Subcutaneous abdominal adipose tissue (tissue), 5 donors: ENCODE data around the gene AFP.
"Not testable (repeated sequence)": the region's sequence is repeated elsewhere in the genome, so short reads cannot be mapped to it uniquely, and the experiment has no call there.

Source experiments
- H3K27ac ChIP-seq: one replicate; pipeline ENCODE4 v1.7.0; 2013; ENCODE audit warnings: low read depth, mild to moderate bottlenecking, inconsistent platforms, low read length, moderate library complexity
- H3K27me3 ChIP-seq, 5 donors: one replicate each; pipeline ENCODE4 v1.7.0; 2013; ENCODE audit warnings: low read length in 5 of 5, inconsistent platforms in 1 of 5; ENCODE audit not compliant: control insufficient read depth in 5 of 5, insufficient read depth in 4 of 5
- H3K36me3 ChIP-seq, 5 donors: one replicate each; pipeline ENCODE4 v1.7.0; 2013; ENCODE audit warnings: low read length in 5 of 5; ENCODE audit not compliant: control insufficient read depth in 5 of 5, insufficient read depth in 5 of 5
- H3K4me1 ChIP-seq, 5 donors: one replicate each; pipeline ENCODE4 v1.7.0; 2013; ENCODE audit warnings: low read length in 5 of 5, mild to moderate bottlenecking in 3 of 5, moderate library complexity in 1 of 5; ENCODE audit not compliant: control insufficient read depth in 5 of 5, insufficient read depth in 5 of 5
- H3K4me3 ChIP-seq, 5 donors: one replicate each; pipeline ENCODE4 v1.7.0; 2013; ENCODE audit warnings: low read length in 5 of 5, low read depth in 1 of 5
- H3K9ac ChIP-seq, 5 donors: one replicate each; pipeline ENCODE4 v1.7.0; 2013; ENCODE audit warnings: low read length in 5 of 5, mild to moderate bottlenecking in 4 of 5, moderate library complexity in 3 of 5
- H3K9me3 ChIP-seq, 5 donors: one replicate each; pipeline ENCODE4 v1.7.0; 2013; ENCODE audit warnings: low read length in 5 of 5; ENCODE audit not compliant: control insufficient read depth in 5 of 5
- donor health status: healthy.
- donor health status: healthy.
- donor health status: healthy.
- donor health status: healthy.
- donor health status: healthy.

AFP gene

DNA sequence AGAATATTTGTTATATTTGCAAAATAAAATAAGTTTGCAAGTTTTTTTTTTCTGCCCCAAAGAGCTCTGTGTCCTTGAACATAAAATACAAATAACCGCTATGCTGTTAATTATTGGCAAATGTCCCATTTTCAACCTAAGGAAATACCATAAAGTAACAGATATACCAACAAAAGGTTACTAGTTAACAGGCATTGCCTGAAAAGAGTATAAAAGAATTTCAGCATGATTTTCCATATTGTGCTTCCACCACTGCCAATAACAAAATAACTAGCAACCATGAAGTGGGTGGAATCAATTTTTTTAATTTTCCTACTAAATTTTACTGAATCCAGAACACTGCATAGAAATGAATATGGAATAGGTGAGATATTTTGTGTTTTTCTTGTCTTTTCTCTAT, at the start of gene AFP:
Gene AFP (plus strand): TSS at position 238 of the 400 bp plus-strand sequence. CDS start 42 bp downstream, at position 280.
- Histone ChIP-seq H3K27me3 (peaks cover 0 to 3% (median 0%) of the 10 kb centered on the region in 5 donors), H3K4me3 (no peak within 1 kb of the TSS), H3K27ac (no peak within 1 kb of the TSS), H3K9ac (no peak within 1 kb of the TSS), H3K9me3 (no peaks in the 10 kb centered on the region), H3K4me1 (no peaks in the 10 kb centered on the region), H3K36me3 (no peaks in the 10 kb centered on the region)

DNA sequence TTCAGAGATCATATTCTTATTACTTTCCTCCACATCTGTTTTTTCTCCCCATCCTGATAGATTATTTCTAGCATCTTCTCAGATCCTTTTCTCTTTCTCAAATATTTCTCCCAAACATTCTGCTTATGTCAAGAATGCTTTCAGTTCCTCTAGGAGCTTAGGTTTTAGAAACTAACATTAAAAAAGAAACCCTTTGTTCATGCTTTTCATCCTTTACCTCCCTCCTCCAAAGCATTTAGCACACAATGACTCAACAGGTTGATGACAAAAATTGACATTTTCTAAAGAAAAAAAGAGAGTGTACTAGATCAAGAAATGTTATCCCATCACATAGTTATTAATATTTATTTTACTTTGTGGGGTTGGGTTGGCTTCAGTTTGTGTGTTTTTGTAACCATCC, 48.5 kb upstream of the AFP start:
- Histone ChIP-seq H3K27me3 (no peaks in the 10 kb centered on the region), H3K9ac (no peak overlapping the region), H3K36me3 (no peaks in the 10 kb centered on the region), H3K9me3 (peaks cover 0 to 4% (median 0%) of the 10 kb centered on the region in 5 donors), H3K4me1 (no peaks in the 10 kb centered on the region), H3K4me3 (no peak overlapping the region), H3K27ac (no peak overlapping the region)

DNA sequence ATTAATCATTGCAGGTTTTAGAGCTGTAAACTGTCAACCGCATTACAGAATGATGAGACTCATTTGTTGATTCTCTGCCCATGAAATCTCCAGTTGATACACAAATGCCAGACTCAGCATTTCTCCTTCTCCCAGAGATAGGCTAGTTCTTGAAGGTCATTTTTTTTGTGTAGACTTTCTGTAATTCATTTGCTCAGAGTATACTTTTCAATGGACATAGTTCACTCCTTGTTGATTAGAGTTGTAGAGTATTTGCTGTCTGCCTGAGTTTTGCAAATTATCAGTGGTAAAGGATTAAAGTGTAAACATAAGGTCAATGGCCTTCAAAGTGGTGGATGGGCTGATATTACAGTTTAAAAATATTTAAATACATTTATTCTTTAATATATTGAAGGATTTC, 47.1 kb upstream of the AFP start:
- no peaks in the 10 kb centered on the region for H3K36me3 ChIP-seq
- H3K4me3 ChIP-seq: no peak overlapping the region
- no peaks in the 10 kb centered on the region for H3K4me1 ChIP-seq
- H3K9me3 ChIP-seq: peaks cover 0 to 4% (median 0%) of the 10 kb centered on the region in 5 donors
- H3K9ac ChIP-seq: no peak overlapping the region
- no peak overlapping the region for H3K27ac ChIP-seq
- no peaks in the 10 kb centered on the region for H3K27me3 ChIP-seq

DNA sequence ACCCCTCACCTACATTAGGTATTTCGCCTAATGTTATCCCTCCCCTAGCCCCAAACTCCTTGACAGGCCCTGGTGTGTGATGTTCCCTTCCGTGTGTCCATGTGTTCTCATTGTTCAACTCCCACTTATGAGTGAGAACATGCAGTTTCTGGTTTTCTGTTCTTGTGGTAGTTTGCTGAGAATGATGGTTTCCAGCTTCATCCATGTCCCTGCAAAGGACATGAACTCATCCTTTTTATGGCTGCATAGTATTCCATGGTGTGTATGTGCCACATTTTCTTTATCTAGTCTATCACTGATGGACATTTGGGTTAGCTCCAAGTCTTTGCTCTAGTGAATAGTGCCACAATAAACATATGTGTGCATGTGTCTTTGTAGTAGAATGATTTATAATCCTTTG, 46.4 kb upstream of the AFP start:
- H3K27me3 ChIP-seq: not testable (repeated sequence)

DNA sequence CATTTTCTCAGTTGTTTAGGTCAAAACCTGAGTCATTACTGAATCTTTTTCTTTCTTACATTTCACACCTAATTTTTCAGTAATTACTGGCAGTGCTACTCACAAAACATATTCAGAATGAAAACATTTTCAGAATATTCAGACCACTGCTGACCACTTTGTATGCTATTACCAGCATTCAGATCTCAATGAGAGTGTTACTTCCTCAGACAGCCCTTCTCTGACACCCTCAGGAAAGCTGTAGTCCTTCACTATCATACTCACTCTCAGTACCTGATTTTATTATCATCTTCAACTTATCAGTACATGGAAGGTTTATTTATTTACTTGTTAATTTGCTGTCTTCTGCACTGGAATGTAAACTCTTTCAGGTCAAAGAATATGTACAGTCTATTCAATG, 44.2 kb upstream of the AFP start:
- no peaks in the 10 kb centered on the region for H3K36me3 ChIP-seq
- no peaks in the 10 kb centered on the region for H3K9me3 ChIP-seq
- no peaks in the 10 kb centered on the region for H3K4me1 ChIP-seq
- no peak overlapping the region for H3K4me3 ChIP-seq
- no peak overlapping the region for H3K9ac ChIP-seq
- H3K27me3 ChIP-seq: no peaks in the 10 kb centered on the region
- no peak overlapping the region for H3K27ac ChIP-seq

More for the DNA sequence above, 46.4 kb upstream of the AFP start:
- not testable (repeated sequence) for H3K27ac ChIP-seq, H3K9ac ChIP-seq, H3K9me3 ChIP-seq, H3K36me3 ChIP-seq, H3K4me1 ChIP-seq, H3K4me3 ChIP-seq

DNA sequence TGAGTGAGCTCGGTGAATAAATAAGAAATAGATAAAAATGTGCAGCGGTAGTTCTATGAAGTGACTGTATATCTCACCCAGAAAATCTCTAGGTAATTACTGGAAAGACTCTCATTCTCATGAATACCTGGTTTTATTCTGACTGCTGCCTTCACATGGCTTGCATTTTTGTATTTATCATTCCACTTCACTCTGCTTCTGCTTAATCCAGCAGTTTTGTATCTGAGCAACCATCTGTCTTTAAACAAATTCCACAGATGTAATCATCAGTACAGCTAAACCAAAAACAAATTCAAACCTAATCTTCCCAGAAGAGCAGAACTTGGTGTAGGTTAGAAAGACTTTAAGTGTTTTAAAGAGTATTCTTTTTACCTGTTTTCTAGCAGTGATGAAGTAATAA, 43.1 kb upstream of the AFP start:
- no peaks in the 10 kb centered on the region for H3K36me3 ChIP-seq
- no peak overlapping the region for H3K9ac ChIP-seq
- H3K4me1 ChIP-seq: no peaks in the 10 kb centered on the region
- H3K9me3 ChIP-seq: no peaks in the 10 kb centered on the region
- H3K27ac ChIP-seq: no peak overlapping the region
- no peak overlapping the region for H3K4me3 ChIP-seq
- H3K27me3 ChIP-seq: no peaks in the 10 kb centered on the region

DNA sequence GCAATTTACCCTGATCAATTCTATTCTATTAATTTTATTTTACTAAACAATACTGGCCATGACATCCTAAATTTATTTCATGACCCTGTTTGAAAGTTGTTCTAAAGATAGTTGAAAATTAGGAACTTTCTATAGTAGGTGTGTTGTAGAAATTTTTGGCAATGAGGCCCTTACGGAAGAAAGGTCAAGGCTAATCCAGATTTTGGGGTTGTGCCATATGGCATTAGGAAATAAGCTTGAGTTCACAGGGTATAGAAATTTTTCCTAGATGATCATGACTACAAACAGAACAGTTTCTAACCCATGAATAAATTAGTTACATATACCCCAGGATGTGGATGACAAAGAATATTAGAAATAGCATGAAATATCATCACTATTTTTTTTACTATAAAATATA, 39.7 kb upstream of the AFP start:
- Histone ChIP-seq H3K9ac (no peak overlapping the region), H3K9me3 (no peaks in the 10 kb centered on the region), H3K4me1 (no peaks in the 10 kb centered on the region), H3K27me3 (no peaks in the 10 kb centered on the region), H3K27ac (no peak overlapping the region), H3K4me3 (no peak overlapping the region), H3K36me3 (no peaks in the 10 kb centered on the region)

DNA sequence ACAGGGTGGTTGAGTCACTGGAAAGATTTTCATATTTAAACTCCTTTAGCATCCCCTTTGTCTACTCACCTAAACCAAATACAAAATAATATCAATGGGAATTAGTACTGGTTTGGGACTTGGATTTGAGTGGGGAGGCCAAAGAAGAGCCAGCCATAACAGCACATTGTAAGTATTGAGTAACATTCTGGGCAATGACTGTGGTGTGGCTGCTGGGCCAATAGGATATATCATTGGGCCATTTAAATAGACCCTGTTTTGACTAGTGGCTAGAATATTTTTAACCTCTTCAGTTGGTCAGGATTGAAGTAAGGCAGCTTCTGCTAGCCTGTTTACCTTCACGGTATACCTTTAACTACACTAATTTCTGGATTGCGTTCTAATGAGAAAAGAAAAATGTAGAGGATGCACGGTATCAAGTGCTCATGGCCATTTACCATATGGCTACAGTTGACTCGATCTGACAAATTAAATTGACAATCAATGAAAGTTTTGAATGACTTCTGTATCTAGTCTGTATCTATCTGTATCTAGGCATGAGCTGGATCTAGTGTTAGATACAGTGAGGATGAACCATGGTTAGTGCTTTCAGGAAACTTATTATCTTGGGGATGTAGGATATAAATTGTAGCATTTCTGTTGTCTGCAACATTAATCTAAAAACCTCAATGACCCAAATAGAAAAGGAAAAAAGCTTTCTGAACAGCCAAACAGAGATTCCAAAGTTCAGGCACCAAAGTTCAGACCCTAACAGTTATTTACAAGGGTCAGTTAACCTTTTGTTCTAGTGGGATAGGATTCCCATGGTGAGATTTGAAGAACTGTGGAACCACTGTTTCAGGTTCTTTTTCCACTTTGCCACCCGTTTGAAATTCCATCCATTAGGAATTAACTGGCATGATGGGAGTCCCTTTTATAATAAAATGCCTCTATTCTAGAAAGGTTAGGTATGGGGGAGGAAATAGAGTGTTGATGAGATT, 38.7 kb upstream of the AFP start:
- Histone ChIP-seq H3K27ac (no peak overlapping the region), H3K4me3 (no peak overlapping the region), H3K9me3 (no peaks in the 10 kb centered on the region), H3K9ac (no peak overlapping the region), H3K4me1 (no peaks in the 10 kb centered on the region), H3K36me3 (no peaks in the 10 kb centered on the region), H3K27me3 (no peaks in the 10 kb centered on the region)

DNA sequence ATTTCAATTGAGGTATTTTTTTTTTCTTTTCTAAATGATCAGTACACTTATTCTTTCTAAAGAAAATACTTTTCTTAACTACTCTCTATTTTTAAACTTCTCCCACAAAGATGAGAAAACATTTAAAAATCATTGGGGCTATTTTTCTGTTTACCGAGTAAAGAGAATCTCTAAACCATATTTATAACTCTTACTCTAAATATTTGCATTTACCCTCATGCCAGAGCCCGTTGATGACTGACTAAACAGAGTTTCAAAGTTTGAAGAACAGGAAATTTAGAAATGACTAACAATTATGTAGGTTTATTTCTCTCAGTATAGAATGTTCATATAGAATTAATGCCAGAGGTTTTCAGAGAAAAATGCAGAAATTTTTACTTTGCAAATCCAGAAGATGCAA, 34.6 kb upstream of the AFP start:
- no peaks in the 10 kb centered on the region for H3K36me3 ChIP-seq
- H3K9ac ChIP-seq: no peak overlapping the region
- H3K4me3 ChIP-seq: no peak overlapping the region
- no peaks in the 10 kb centered on the region for H3K9me3 ChIP-seq
- no peak overlapping the region for H3K27ac ChIP-seq
- no peaks in the 10 kb centered on the region for H3K27me3 ChIP-seq
- H3K4me1 ChIP-seq: no peaks in the 10 kb centered on the region

DNA sequence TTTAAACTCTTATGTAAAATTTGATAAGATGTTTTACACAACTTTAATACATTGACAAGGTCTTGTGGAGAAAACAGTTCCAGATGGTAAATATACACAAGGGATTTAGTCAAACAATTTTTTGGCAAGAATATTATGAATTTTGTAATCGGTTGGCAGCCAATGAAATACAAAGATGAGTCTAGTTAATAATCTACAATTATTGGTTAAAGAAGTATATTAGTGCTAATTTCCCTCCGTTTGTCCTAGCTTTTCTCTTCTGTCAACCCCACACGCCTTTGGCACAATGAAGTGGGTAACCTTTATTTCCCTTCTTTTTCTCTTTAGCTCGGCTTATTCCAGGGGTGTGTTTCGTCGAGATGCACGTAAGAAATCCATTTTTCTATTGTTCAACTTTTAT, 32.0 kb upstream of the AFP start, which contains the start of gene ALB:
Gene ALB (plus strand): TSS at position 246 of the 400 bp plus-strand sequence. CDS start 41 bp downstream, at position 287.
- Histone ChIP-seq H3K4me1 (no peaks in the 10 kb centered on the region), H3K27ac (no peak within 1 kb of the TSS), H3K9ac (no peak within 1 kb of the TSS), H3K36me3 (no peaks in the 10 kb centered on the region), H3K4me3 (no peak within 1 kb of the TSS), H3K9me3 (no peaks in the 10 kb centered on the region), H3K27me3 (no peaks in the 10 kb centered on the region)
